HG03039 (cell line): ENCODE data around the gene HTR7.

Experiments
- ATAC-seq: cut with Tn5 transposase; IDR thresholded peaks from one replicate; pipeline ENCODE4 v1.9.1; 2021; ENCODE audit warnings: mild to moderate bottlenecking, moderate library complexity; ENCODE audit not compliant: unreplicated experiment

HTR7 gene

DNA sequence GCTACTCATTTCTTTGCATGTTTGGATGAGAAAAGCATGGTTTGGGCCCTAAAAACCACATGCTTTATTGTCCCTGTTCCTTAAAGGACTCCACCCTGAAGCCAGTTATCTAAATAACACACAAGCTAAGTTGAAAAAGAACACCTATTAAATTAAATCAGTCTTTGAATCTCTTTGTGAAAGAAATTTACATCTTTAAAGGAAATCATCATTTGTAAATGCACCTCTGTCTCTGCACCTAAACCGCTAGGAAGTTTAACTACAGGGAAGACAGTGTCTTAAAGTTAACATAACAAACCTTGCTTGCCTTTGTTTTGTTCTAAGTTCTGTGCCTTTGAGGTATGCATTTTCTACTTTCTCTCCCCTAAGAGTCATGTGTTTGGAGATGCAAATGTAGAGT, 52.6 kb downstream of the HTR7 start:
- no peak for ATAC-seq

DNA sequence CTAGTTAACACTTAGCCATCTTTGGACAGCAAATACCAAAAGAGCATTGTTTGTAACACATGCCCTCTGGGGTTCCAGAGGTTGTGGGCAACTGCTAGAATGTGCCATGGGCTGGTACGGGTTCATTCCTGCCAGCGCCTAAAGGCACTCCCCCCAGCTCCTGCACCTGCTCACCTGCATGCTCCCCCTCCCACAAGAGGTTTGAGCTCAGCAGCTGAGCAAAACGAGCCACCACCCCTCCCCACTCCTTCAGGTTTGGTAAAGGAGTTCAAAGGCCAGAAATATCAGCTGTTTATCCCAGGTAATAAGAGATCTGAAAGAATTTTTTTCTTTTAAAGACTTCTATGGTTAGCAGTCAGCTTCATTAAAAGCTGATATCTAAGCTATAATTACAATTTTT, 53.5 kb downstream of the HTR7 start:
- ATAC-seq: no peak

DNA sequence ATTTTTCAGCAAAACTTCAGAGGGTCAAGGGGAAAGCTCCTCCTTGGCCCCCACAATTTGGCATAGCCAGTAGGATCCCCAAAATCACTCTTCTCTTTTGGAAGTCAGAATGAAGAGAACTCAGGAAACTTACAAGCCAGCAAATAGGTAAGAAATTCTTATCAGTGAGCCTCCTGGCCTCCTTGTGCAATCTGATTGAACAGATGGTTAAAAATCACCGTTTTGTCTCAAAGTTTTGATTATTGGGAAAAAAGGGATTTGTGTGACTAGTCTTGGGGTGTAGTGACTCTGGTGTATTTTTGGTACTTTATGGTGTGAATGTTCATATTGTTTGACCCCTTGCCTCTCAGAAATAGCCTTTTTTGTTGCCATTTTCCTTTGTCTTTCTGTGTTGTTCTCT, 56.2 kb downstream of the HTR7 start:
- no peak for ATAC-seq

DNA sequence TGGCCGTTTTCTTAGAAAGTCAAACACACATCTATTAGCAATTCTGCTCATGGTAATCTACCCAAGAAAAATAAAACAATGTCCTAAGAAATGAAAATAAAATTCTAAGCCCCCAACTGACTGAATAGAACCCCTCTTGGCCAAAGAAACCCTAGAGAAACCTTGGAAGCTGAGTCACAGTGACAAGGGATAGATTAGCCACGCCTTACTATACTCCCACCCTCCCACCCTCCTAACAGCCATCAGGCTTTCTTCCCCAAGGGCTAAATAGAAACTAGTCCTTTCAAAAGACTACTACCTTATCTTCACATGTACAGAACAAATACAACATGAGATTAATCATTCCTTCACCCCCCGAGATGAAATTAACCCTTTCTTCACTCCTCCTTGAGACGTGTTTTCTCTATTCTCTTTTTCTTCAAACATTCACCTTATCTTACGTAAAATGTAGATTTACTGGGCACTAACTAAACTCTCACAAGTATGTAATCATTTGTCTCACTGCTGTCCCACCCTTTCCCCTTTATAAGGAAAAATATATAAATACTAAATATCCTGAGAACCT, 57.5 kb downstream of the HTR7 start:
- no peak for ATAC-seq

DNA sequence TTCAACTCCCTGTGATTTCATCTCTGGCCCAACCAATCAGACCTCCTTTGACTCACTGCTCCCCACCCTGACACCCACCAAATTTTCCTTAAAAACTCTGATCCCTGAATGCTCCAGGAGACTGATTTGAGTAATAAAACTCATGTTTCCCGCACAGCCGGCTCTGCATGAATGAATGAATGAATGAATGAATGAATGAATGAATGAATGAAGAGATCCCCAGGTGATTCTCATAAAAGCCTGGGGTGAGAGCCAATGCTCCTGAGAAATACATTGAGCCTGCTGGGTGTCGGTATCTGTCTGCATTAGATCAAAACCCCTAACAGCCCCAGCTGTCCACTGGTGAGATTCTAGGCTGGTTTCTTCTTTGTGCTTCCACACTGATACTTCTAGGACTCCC, 58.7 kb downstream of the HTR7 start:
- no peak for ATAC-seq

DNA sequence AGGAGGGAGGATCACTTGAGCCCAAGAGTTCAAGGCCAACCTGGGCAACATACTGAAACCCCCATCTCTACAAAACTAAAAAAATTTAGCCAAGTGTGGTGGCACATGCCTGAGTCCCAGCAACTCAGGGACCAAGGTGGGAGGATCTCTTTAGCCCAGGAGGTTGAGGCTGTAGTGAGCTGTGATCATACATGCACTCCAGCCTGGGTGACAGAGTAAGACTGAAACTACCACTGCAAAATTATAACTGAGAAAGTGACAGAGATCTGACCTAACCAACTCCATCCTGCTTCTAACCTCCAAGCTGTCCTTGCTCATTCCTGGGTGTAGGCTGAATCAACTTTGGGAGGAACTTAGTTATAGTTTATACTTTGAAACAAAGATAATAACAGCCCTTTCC, 59.4 kb downstream of the HTR7 start:
- no peak for ATAC-seq

DNA sequence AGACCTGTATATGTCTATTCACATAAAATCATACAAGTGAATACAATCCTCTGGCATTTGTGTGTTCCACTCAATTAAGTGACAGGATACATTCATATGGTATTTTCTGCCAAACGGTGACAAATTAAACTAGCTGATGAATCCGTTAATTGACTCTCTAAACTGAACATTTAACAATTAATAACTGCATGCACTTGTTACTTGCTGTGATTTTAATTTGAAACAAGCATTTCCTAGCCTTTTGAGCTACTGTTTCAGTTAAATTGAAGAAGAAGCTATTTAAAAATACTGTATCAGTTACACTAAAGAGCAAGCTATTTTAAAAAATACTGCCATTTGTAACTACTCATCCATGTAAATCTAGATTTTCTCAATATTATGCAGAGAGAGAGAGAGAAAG, 67.4 kb downstream of the HTR7 start:
- no peak for ATAC-seq

DNA sequence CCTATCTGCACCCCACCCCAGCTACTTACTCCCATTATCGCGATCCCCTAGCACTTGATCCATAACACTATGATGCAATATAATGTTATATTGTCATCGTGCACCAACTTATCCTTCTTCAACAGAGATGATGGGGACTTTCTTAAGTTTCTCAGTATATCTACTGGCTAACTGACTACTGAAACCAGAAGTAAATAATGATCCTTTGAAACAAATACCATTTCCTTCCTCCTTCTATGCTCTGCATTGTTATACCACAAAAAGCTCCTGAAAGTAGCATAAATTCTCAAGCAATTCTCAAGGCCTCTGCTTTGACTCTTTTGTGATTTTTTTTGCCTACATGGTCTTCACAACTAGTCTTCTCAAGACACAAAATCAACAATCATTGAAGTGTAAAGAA, 68.9 kb downstream of the HTR7 start:
- ATAC-seq: no peak

DNA sequence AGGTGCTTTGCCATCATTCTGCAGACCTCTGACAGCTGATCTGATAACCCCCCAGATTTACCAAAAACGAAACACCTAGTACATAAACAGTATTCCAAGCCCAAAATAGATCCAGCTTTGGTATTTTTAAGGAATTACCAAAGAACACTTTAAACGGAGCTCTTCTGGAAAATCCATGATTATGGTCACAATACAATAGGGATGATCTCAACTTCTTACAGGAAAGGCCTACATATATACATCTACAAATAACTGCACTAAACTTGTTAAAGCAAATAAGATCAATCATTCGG, 69.7 kb downstream of the HTR7 start:
- ATAC-seq: no peak

DNA sequence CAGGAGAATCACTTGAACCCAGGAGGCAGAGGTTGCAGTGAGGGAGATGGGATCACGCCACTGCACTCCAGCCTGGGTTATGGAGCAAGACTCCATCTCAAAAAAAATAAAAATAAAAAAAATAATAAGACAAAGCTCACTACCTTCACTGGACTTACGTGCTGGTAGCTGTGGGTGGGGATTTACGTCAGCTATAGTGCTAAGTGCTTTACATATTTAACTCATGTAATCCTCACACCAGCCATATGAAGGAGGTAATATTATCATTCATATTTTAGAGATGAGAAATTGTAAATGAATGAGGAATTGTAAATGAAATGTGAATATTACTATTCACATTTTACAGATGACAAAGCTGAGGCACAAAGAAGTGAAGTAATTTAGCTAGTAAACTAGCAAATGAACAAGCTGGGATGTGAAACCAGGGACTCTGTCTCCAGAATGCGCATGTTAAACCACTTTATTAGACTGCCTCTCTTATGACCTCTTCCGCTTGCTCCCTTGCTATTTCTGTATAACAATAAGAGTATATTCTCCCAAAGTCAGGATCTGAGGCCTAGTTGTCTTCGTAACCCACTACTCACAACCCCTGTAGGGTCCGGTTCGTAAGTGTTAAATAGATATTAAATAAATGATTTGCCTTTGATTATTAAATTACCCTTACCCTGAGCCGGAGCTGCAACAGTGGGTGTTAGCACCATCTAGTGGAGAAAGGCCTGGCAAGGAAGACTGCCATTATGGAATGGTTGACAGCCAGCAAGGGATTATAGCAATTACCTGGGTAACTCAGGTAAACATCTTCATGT, 70.2 kb downstream of the HTR7 start:
- ATAC-seq: no peak

DNA sequence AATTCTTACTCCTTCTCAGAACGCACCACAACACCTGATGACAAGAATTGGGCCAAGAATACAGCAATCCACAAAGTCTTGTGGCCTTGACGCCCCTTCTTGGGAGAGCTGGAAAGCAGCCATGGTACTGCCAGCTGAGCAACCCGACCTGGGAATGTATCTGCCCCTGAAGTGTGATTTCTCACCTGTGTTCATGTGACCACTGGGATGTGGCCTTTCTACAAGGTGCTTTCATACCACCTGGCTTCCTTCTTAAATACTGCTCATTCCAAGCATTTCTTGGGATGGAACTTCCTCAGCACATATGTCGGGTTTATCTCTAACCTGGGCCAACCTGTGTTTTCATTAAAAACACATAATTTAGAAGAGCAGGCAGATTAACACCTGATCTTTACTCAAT, 72.1 kb downstream of the HTR7 start:
- no peak for ATAC-seq

DNA sequence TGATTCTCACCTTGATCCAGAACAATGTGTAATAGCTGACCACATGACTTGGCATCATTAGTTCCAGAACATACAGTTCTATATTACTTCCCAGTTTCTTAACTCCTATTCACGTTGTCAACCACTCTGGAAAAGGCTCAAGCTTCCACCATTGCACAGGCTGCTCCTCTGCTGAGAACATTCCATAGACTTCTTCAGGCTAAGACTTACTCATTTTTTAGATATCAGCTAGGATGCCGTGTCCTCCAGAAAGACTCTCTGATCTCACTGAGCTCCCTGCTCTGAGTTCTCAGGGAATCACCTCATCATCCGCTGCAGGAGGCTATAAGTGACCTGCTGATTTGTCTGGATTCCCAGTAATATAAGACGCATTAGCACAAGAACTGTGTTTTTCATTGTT, 73.1 kb downstream of the HTR7 start:
- ATAC-seq: no peak

DNA sequence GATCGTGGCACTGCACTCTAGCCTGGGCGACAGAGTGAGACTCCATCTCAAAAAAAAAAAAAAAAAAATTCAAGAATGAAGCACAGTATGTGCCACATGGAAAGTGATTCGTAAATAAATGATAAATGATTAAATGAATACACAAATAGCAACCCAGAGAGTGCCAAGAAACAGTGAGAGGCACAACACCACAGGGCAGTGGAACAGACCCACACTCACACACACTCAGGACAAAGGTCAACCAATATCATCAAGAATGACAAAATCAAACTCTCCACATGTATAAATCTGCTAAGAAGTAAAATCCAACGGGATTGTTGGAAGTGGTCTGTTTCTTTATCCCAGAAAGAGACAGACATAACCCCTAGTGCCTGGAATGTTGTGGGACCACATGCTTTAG, 77.4 kb downstream of the HTR7 start:
- no peak for ATAC-seq

DNA sequence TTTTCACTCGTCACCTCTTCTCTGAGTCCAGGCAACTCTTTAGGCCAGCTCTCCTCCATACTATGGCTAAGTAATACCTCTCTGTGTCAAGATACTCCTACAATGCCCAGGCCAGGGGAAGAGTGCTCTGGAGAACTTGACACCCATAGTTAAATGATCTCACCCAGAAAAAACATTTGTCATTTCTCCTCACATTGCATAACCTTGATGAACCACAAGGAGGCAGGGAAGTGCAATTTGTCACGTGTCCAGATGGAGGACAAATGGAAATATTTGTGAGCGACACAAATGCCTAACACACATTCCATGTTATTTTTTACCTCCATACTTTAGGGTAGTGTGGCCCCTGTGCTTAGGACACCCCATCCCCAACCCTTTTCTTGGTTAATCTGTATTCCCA, 78.3 kb downstream of the HTR7 start:
- no peak for ATAC-seq

DNA sequence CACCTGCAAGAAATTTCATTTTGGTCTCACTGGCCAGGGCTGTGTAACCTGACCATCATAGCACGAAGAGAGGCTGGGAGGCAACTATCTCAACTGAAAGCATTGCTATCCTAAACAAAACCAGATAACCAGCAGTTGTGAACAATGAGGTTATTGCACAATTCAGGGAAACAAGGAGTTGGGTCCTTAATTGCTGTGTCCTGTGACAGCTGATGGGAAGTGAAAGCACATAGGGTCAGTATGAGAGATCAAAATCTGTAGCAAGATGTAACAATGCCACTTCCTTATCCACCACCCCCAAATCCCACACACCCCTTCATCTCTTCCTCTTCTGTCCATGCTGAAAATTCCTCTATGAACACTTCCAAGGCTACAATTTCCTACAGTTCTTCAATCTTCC, 80.2 kb downstream of the HTR7 start:
- ATAC-seq: no peak

DNA sequence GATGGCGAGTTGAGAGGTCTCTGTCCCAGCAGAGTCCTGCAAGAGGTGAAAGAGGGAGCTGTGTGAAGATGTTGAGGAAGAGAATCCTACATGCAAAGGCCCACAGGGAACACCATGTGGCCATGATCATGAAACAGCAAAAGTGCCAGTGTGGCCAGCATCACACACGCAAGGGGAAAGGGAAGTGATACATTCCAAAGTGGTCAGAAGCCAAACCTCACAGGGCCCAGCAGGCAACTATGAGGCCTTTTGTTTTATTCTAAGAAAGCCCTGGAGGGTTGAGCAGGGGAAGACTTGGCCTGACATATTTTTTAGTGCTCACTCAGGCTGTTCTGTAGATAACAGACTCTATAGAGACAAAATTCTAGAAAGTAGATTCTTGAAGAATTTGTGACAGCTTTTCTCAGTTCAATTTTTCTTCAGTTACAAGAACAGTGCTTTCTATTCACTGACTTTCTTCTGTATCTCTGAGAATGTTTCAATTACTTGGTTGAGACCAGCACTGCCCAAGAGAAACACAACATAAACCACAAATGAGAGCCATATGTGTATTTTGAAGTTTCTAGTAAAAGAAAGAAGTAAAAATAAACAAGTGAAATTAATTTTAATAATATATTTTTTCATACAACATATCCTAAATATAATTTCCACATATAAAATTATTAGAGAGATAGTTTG, 82.3 kb downstream of the HTR7 start:
- no peak for ATAC-seq

DNA sequence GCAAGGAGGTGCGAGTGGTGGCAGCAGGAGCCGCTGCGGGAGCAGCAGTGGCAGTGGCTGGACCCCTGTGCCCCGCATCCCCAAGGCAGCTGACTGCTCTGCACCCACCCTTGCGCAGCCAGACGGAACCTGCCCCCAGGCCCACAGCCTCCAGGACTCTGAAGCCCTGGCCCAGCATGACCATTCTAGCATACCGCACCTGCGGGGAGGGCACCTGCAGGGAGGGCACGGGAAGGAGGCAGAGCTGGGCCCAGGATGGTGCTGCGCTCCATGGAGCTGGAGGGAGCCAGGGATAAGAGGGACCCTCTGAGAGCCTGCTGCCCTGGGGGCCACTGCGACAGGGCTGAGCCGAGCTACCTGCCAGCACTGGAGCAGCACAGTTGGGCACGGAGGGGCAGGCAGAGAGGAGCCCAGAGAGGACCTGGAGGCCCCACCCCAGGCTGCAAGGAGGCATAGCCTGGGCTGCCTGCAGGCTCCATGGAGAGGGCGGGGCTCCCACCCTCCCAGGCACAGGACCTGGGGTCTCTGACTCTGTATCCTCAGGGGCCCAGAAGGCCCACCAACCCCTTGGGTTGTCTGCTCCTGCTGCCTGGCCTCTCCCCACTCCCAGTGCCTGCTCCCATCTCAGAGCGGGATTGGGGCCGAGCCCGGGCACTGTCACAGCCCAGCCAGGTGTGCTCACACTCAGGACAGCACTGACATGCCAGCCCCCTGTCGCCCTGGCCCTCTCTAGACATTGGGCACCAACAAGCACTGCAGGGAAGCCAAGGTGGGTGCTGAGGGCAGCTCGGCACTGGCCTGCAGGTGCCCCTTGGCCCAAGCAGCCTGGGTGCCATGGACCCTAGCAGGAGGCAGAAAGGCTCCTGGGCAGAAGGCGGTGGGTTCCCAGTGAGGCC, 87.6 kb downstream of the HTR7 start:
- ATAC-seq: no peak

DNA sequence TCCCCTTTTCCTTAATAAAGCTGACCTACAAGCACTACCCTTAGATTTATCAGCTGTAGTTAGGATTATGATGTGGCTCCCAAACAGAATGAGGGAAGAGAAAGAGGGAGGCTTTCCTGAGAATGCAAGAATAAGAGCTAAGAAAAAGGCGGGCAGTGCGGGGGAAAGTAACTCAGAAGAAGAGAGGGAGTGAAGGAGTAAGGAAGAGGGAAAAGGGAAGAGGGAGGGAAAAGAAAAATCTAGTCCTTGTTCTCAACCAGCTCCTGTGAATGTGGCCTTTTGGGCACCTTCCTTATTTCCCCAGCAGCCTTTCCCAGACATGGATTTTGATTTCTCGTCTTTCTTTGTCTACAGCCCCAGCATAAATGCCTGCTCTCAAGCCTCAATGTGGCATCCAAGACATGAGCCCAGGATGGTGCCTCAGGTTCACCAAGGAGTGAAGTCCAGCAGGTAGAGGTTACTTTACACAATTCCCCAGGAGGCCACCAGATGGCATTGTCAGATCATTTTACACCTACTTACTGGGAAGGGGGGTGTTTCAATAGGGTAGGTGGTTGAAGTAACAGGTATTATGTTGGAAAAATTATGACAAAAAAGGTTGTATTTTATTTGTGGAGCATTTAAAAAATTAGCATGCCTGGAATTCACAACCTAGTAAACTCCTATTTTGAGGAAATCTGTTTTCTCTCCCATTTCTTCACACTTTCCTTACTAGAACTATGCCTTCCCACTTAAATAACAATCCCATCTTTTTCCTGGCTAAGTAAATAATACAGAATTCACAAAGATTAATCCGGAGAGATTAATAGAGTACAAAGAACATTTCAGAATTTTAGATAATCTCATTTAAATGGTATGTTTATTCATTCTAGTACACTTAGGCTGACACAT, 106.5 kb downstream of the HTR7 start:
- no peak for ATAC-seq

DNA sequence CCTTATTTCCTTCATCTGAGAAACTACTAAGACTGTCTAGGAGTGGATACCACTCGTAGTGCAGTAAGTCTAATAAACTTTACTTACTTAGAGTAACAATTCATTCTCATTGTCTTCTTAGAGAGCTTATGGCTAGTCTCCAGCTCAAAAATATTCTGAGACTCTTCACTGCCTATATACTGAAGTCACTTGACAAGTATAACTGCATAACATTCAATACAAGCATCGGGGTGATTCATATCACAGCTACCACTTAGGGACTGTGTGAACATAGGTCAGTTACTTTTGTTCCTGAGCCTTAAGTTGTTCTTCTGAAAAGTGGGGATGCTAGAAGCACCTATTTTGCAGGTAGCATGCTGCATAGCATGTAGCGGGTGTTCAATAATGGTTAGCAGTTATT, 111.0 kb downstream of the HTR7 start:
- no peak for ATAC-seq

DNA sequence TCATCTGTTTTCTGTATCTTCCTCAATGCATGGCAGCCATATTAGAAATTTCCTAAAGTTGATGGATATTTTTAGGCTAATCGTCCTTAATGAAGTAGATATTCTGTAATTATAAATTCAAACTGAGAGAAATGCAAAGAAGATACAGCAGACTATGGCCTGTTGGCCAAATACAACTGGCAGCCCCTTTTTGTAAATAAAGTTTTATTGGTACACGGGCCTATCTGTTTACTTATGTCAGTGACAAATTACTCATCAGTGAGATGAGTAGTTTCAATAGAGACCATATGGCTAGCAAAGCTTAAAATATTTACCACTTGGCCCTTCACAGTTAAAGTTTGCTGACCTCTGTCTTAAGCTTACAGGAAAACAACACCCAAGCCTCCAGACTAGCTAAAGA, 112.3 kb downstream of the HTR7 start:
- no peak for ATAC-seq

DNA sequence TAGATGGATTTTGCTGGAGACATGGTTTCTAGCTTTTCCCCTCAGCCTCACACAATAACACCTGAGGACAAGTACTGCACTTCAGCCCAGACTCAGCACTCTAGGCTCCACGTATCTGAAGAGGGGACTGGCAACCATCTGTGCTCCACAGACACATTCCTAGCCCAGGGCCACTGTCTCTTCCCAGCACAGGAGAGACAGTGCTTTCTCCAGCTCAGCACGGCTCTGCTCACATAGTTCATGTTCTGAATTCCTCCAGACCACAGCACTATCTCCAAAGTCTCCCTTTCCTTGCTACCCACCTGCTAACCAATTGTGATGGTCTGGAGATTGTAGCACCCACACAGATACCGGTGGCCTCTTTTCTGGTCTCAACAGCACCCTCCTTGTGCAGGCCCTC, 114.5 kb downstream of the HTR7 start:
- ATAC-seq: no peak
